ENCODE data around the gene SAPCD1.

The SAPCD1 gene

DNA sequence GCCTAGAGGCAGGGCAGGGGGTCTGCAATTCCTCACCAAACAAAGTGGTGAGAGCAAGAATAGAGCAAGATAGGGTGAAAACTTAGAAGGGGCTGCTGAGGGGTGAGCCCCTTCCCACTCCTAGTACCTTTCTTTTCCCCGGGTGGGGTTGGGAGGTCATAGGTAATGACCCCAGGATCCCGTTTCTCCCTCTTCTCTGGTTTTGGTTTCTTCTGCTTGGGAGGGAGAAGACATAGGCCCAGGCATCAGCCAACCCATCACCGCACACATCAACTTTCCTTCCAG, 29.6 kb downstream of the SAPCD1 start:
- TF ChIP-seq CTCF (conservative IDR thresholded peaks at IDR 0.05): no peak
- H3K27ac ChIP-seq: no peak overlapping the region

- TF ChIP-seq CTCF (conservative IDR thresholded peaks at IDR 0.05): no peak
- peak overlapping the region; percentile 96; the same call in 1 of the 2 replicates for H3K27ac ChIP-seq
Measured at GRCh38 chr6:31792761-31793171, 30.3 kb downstream of the SAPCD1 start.

GRCh38 chr6:31793927-31794245, 31.4 kb downstream of the SAPCD1 start:
- peak overlapping the region; percentile 96 for H3K27ac ChIP-seq

DNA sequence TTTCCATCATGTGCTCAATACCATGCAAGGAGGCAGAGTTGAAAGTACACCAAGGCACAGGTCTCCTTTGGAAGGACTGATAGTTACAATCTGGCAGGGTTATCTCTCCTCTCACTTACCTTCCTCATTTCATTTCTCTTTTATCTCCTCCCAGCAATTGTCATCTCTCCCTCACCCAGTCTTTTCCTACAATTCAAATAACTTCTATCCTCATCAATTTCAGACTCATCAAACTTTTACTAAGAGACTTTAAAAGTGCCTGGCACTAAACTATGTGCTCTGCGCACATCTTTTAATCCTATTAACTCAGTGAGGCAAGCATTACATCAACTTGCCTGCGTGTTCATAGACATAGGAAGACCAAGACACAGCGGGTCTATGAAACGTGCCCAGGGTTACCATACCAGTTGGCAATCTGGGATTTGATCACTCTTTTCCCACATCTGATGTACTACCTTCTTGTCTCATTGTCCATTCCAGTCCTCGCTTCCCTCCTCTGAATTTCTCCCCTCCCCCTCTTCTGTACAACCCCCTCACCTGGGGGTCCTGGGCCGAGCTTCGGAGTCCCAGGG, 31.9 kb downstream of the SAPCD1 start:
- no peak for TF ChIP-seq CTCF (conservative IDR thresholded peaks at IDR 0.05)
- peak overlapping the region; percentile 96 for H3K27ac ChIP-seq

DNA sequence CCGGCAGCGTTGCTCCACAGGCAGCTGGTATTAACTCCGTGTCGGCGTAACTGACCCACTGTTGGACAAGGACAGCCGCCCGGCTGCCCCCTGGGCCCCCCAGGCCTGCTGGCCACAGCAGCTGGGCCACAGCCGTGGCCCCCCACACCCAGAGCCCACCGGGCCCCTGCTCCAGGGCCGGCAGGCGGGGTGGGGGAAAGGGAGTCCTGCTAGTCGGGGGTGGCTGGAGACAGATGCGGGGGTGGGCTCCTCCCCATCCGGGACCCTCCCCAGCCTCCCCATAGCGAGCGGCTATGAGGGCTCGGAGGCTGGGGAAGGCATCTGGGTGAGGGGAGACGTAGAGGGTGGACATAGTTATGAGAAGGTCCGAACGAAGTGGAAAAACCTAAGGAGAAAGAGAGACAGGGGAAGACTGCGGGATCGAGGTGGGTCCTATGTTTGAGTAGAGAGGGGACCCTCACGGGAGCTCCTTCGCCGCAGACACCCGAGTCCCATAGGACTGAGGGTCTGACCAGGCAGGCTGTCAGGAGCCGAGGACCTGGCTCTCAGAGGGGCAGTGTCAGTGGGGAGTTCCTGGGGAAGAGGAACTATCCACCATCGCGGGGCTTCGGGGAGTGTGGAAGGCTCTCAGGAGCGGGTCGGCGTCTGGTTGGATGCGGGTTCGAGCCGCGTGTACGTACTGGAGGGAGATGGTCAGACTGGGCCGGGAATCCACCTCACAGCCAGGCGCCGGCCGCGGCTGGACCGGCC, 32.6 kb downstream of the SAPCD1 start:
- TF ChIP-seq CTCF (conservative IDR thresholded peaks at IDR 0.05): no peak
- H3K27ac ChIP-seq: peak overlapping the region; percentile 96

GRCh38 chr6:31795616-31796298, 33.3 kb downstream of the SAPCD1 start, which contains the start of gene VARS1:
Gene VARS1, minus strand, starts transcription at chr6:31795752. Its CDS starts 535 bp downstream, at chr6:31795217.
- H3K27ac ChIP-seq: peak within 1 kb of the TSS; percentile 96
- peak; percentile 90 for TF ChIP-seq CTCF (conservative IDR thresholded peaks at IDR 0.05)

- TF ChIP-seq CTCF (conservative IDR thresholded peaks at IDR 0.05): no peak
- no peak overlapping the region for H3K27ac ChIP-seq
Measured at GRCh38 chr6:31796993-31797385, 34.5 kb downstream of the SAPCD1 start.

DNA sequence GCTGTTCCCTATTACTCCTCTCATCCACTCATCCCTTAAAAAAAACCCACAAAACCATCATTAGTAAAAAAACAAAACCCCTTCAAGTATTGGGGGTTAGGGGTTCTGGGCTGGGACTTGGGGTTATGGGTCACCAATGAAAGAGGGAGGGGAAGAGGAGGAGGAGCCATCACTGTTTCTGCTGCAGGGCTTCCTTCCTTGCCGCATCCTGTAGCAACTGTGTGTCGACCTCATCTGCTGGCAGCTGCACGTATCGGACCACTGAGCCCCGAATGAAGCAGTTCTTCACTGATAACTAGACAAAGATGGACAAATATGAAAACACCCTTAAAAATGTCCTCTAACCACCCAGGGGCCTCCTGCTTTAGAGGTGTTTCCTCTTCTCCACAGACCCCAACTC, 35.1 kb downstream of the SAPCD1 start:
- TF ChIP-seq CTCF (conservative IDR thresholded peaks at IDR 0.05): no peak
- H3K27ac ChIP-seq: no peak overlapping the region

Data from VCaP (cell line).